HG02885 (cell line): Measurements from ENCODE around the gene PCSK9.
"Not testable (repeated sequence)": the region's sequence is repeated elsewhere in the genome, so short reads cannot be mapped to it uniquely, and the experiment has no call there.

Source experiments
- ATAC-seq: cut with Tn5 transposase; IDR thresholded peaks from one replicate; pipeline ENCODE4 v1.9.1; 2021; ENCODE audit warnings: mild to moderate bottlenecking; ENCODE audit not compliant: unreplicated experiment, poor library complexity

The PCSK9 gene

GRCh38 chr1:55073187-55073916 lies 34.0 kb downstream of the PCSK9 start:
- ATAC-seq = no peak

- no peak for ATAC-seq
These were observed 35.1 kb downstream of the PCSK9 start for GRCh38 chr1:55074455-55074854.

- ATAC-seq = no peak
These were observed 37.0 kb downstream of the PCSK9 start for GRCh38 chr1:55076356-55076755.

- ATAC-seq = no peak
These were observed 39.1 kb downstream of the PCSK9 start for GRCh38 chr1:55078470-55078869.

GRCh38 chr1:55079651-55080050 lies 40.3 kb downstream of the PCSK9 start:
- ATAC-seq = no peak

- no peak for ATAC-seq
These were observed 42.0 kb downstream of the PCSK9 start for GRCh38 chr1:55081188-55081904.

GRCh38 chr1:55081905-55082296 lies 42.6 kb downstream of the PCSK9 start:
- ATAC-seq = no peak

GRCh38 chr1:55084257-55084656 lies 44.9 kb downstream of the PCSK9 start:
- ATAC-seq = no peak

GRCh38 chr1:55087439-55087838 lies 48.1 kb downstream of the PCSK9 start:
- ATAC-seq = no peak

- ATAC-seq = no peak
These were observed 49.1 kb downstream of the PCSK9 start for GRCh38 chr1:55088413-55088812.

GRCh38 chr1:55089683-55090082 lies 50.3 kb downstream of the PCSK9 start:
- no peak for ATAC-seq

GRCh38 chr1:55092475-55092874 lies 53.1 kb downstream of the PCSK9 start:
- no peak for ATAC-seq

- no peak for ATAC-seq
These were observed 55.7 kb downstream of the PCSK9 start for GRCh38 chr1:55095095-55095494.

- ATAC-seq = no peak
These were observed 64.5 kb downstream of the PCSK9 start for GRCh38 chr1:55103891-55104290.

- no peak for ATAC-seq
These were observed 67.8 kb downstream of the PCSK9 start for GRCh38 chr1:55107101-55107500.

- not testable (repeated sequence) for ATAC-seq
These were observed 69.7 kb downstream of the PCSK9 start for GRCh38 chr1:55109005-55109404.
